GM10847 (cell line): Measurements from ENCODE around the gene SUSD2.

Source experiments
- POLR2A ChIP-seq: IDR thresholded peaks from 2 replicates; pipeline ENCODE4 v1.6.1; 2011; ENCODE audit not compliant: insufficient read length; ENCODE audit errors: extremely low read depth

The SUSD2 gene

GRCh38 chr22:24161909-24162308 is 19.4 kb upstream of the SUSD2 start:
- no peak for TF ChIP-seq POLR2A

DNA sequence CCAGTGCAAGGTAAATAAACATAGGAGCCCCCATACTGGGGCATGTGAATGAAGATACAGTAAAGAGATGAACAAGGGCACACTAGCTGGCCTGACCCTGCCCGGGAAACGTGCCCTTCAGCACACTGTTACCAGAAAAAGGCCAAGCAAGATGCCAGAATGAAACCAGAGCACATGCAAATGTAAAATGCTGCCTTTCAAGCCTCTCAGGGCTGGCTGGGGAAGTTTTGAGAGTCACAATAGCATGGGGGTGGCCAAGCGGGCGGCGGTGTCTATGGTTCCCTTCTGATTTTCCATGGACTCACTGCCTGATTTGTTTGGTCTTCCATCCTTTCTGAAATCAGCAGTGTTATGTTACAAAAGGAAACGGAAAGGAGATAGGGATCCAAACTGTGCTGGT is 18.9 kb upstream of the SUSD2 start:
- no peak for TF ChIP-seq POLR2A

DNA sequence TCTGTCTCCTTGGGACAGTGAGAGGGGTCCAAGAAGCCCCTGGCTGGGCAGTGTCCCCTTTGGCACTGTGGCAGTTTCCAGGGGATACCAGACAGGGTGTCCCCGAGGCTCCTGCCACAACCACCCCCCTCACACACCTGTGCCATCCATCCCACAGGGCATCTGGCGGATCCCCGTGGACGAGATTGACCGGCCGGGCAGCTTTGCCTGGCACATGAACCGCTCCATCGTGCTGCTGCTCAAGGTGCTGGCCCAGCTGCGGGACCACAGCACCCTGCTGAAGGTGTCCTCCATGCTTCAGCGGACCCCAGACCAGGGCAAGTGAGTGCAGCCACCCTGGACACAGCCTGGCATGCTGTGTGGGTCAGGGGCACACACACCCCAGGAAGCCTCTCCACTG is 17.0 kb upstream of the SUSD2 start:
- no peak for TF ChIP-seq POLR2A

- TF ChIP-seq POLR2A, result no peak
These were observed 16.3 kb upstream of the SUSD2 start for GRCh38 chr22:24164940-24165339.

DNA sequence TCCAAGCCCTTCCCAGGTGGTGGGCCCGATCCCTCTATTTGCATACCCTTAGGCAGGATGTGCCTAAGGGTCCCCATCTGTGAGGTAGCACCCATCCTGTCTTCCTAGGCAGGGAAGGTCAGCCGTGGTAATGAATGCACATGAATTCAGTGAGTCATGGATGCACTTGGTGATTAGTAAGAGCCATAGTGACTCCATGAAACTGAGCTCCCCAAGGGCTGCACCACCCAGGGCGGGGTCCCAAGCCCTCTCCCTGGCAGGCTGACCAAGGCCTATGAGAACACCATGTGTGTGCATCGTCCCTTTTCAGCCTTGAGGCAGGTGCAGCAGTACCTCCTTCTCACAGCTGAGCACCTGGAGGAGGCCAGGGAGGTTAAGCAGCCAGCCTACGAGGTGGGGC is 15.6 kb upstream of the SUSD2 start:
- no peak for TF ChIP-seq POLR2A

GRCh38 chr22:24166811-24167210 is 14.5 kb upstream of the SUSD2 start:
- TF ChIP-seq POLR2A, result no peak

DNA sequence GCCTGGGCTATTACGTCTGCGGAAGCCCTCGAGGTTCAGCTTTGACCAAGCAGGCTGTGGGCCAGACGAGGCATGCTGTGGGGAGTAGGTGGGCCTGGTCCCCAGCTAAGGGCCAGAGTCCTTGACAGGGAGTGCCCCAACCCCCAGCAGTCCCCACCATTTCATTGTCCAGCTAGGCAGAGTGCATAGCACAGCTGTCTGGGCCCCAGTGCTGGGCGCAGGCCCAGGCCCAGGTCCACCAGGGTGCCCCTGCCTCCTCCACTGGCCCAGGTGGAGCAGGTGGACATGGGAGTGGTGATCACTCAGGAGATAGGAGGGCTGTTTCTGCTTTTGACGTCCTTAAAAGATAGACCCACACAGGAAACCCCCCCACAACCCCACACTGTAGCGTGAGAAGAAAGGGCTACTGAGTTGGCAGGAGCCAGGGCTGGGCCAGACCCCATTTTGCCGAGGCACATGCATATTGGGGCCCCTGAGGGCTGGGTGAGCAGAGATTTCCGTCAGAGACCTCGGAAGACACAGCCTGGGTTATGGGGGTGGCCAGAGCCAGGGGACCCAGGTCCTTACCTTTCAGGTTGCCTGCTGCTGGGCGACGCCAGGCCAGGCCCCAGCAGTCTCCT is 11.7 kb upstream of the SUSD2 start:
- no peak for TF ChIP-seq POLR2A

DNA sequence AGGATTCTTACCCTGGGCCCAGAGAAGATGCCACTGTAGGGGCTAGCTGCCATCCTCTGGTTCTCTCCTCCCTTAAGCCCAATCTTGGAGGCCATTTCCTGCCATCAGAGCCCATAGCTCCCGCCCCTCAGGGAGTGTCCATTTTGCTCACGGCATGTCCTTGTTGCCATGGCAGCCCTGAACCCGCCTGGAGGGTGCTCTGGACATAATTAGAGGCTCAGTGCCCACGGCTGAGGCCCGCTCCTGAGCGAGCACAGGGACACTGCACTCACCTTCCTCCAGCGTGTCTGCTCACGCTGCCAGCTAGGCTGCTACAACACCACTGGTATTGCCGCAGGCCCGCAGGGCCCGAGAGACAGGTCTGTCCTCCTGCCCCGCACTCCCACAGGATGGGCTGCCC is 11.1 kb upstream of the SUSD2 start:
- TF ChIP-seq POLR2A, result no peak

- no peak for TF ChIP-seq POLR2A
These were observed 10.7 kb upstream of the SUSD2 start for GRCh38 chr22:24170632-24171031.

GRCh38 chr22:24171822-24172221 is 9.5 kb upstream of the SUSD2 start:
- TF ChIP-seq POLR2A, result no peak

DNA sequence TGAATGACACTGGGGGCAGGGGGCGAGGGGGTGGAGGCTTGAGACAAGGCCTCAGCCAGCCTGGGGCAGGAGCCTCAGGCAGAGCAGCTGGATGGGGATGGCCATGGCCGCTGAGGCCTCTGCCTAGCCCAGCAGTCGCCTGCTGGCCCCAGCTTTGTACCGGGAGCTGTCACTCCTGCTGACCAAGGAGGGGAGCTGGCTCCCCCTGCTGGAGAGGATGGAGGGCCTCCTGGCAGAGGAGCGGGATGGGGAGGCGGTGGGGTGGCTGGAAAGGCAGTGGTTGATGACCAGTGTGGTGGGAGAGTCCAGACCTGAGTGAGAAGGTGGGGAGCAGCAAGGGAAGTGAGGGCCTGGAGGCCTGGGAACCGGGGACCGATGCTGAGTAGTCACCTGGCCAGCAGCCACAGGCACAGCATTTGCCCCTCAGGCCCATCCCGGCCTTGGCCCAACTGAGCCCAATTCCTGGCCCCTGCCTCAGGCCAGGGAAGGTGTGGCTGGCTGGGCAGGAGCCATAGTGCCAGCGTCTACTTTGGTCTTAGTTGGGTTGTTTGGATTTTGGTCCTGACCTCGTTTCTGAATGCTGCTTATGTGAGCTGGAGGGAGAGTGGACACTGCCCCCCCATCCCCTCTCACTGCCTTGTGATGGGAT is 6.0 kb upstream of the SUSD2 start:
- no peak for TF ChIP-seq POLR2A

DNA sequence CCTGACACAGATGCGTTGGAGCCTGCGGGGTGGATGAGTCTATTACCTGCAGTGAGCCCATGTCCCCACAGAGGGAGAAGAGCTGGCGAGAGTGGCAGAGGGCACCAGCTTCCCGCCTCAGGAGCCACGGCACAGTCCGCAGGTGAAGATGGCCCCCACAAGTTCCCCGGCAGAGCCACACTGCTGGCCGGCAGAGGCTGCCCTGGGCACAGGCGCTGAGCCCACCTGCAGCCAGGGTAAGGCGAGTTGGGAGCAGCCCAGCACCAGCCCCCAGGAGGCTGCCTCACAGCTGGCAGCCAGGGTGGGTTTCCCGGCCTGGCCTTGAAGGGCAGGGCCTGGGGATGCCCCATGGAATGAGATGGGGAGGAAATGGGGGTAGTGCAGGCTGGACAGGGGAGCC is 5.2 kb upstream of the SUSD2 start:
- TF ChIP-seq POLR2A, result no peak

DNA sequence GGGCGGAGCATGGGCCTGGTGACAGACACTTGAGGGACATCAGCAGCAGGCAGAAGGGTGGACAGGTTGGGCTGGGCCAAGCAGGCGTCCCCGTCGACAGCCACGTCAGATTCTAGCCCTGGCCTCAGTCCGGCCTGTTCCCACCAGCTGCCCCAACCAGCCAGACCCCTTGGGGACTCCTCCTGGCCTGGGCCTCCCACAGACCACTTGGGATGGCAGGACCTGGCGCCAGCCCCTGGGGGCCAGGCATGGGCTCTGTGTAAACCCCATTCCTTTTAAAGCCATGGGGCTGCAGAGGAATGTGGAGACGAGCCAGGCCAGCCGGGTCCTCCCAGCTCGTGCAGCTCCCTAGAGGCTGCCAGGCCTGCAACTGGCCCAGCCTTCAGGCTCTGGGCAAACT is 4.7 kb upstream of the SUSD2 start:
- TF ChIP-seq POLR2A, result no peak

DNA sequence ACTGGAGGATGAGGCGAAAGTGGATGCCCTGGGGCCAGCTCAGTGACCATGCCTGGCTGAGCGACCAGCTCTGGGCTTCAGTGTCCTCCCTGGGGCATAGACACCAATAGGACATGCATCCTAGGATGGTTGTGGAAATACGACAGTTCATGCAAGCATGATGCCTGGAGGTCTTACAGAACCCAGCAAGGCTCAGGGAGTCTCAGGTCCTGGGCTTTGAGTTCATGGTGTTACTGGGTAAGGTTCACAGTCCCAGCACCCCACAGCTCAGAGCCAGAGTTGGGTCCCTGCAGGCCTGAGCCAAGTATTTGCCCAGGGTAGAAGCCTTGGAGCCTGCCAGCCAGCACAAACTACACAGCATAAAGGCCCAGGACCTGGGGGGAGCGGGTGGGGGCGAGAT is 4.2 kb upstream of the SUSD2 start:
- no peak for TF ChIP-seq POLR2A

- no peak for TF ChIP-seq POLR2A
These were observed 3.8 kb upstream of the SUSD2 start for GRCh38 chr22:24177456-24177855.

GRCh38 chr22:24178021-24178431 is 3.3 kb upstream of the SUSD2 start:
- no peak for TF ChIP-seq POLR2A
